HEK293 (cell line): ENCODE results near the gene RINL.

ENCODE experiments used
- GLIS2 ChIP-seq: fragments of 450-650 bp; formaldehyde crosslinking; IDR thresholded peaks from 2 replicates; pipeline ENCODE4 v1.5.1; 2016; ENCODE audit warnings: missing biosample characterization, missing genetic modification characterization
- OSR2 ChIP-seq: fragments of 450-650 bp; formaldehyde crosslinking; IDR thresholded peaks from 2 replicates; pipeline ENCODE4 v1.5.1; 2016; ENCODE audit warnings: missing biosample characterization, missing genetic modification characterization
- YY2 ChIP-seq: fragments of 450-650 bp; formaldehyde crosslinking; IDR thresholded peaks from 2 replicates; pipeline ENCODE4 v1.5.1; 2016; ENCODE audit warnings: missing biosample characterization, missing genetic modification characterization
- ZBTB17 ChIP-seq: fragments of 450-650 bp; formaldehyde crosslinking; IDR thresholded peaks from 2 replicates; pipeline ENCODE4 v1.5.1; 2016; ENCODE audit warnings: missing biosample characterization, missing genetic modification characterization
- ZBTB48 ChIP-seq: fragments of 450-650 bp; formaldehyde crosslinking; IDR thresholded peaks from 2 replicates; pipeline ENCODE4 v1.5.1; 2016; ENCODE audit warnings: missing biosample characterization, missing genetic modification characterization
- ZNF274 ChIP-seq, 2 experiments: fragments of 200-500 bp in 1 of 2; fragments of 450-650 bp in 1 of 2; sonication (Bioruptor generic) in 1 of 2; formaldehyde crosslinking in 1 of 2; IDR thresholded peaks; 2 replicates each; pipeline versions ENCODE4 v1.5.1 to v1.6.1; 2014 to 2016; ENCODE audit warnings: borderline replicate concordance in 1 of 2, inconsistent platforms in 1 of 2, low read length in 1 of 2, missing biosample characterization in 1 of 2, missing genetic modification characterization in 1 of 2
- ZNF302 ChIP-seq: fragments of 450-650 bp; formaldehyde crosslinking; IDR thresholded peaks from 2 replicates; pipeline ENCODE4 v1.5.1; 2016; ENCODE audit warnings: missing biosample characterization, missing genetic modification characterization, low read depth
- ZNF521 ChIP-seq: fragments of 450-650 bp; formaldehyde crosslinking; IDR thresholded peaks from 2 replicates; pipeline ENCODE4 v1.5.1; 2017; ENCODE audit warnings: missing biosample characterization, mild to moderate bottlenecking, missing genetic modification characterization
- ZNF707 ChIP-seq: fragments of 450-650 bp; formaldehyde crosslinking; IDR thresholded peaks from 2 replicates; pipeline ENCODE4 v1.5.1; 2016; ENCODE audit warnings: missing biosample characterization, missing genetic modification characterization
- ZNF768 ChIP-seq: fragments of 450-650 bp; formaldehyde crosslinking; IDR thresholded peaks from 2 replicates; pipeline ENCODE4 v1.5.1; 2018; ENCODE audit warnings: missing biosample characterization, mild to moderate bottlenecking, missing genetic modification characterization
- TF ChIP-seq, protein P1 (sequence below): fragments of 450-650 bp; formaldehyde crosslinking; IDR thresholded peaks from 2 replicates; pipeline ENCODE4 v1.5.1; 2016; ENCODE audit warnings: missing biosample characterization, missing genetic modification characterization
- TF ChIP-seq, protein P2 (sequence below): fragments of 450-650 bp; formaldehyde crosslinking; IDR thresholded peaks from 2 replicates; pipeline ENCODE4 v1.5.1; 2016; ENCODE audit warnings: missing biosample characterization, missing genetic modification characterization
- TF ChIP-seq, protein P3 (sequence below): fragments of 450-650 bp; formaldehyde crosslinking; IDR thresholded peaks from 2 replicates; pipeline ENCODE4 v1.5.1; 2017; ENCODE audit warnings: missing biosample characterization, missing genetic modification characterization
- TF ChIP-seq, protein P4 (sequence below): fragments of 450-650 bp; formaldehyde crosslinking; IDR thresholded peaks from 2 replicates; pipeline ENCODE4 v1.5.1; 2016; ENCODE audit warnings: missing biosample characterization, missing genetic modification characterization
- TF ChIP-seq, protein P5 (sequence below): fragments of 450-650 bp; formaldehyde crosslinking; IDR thresholded peaks from 2 replicates; pipeline ENCODE4; 2016; ENCODE audit warnings: missing biosample characterization, missing genetic modification characterization
- TF ChIP-seq, protein P6 (sequence below): fragments of 450-650 bp; formaldehyde crosslinking; IDR thresholded peaks from 2 replicates; pipeline ENCODE4 v1.5.1; 2017; ENCODE audit warnings: missing biosample characterization, missing genetic modification characterization

RINL gene

DNA sequence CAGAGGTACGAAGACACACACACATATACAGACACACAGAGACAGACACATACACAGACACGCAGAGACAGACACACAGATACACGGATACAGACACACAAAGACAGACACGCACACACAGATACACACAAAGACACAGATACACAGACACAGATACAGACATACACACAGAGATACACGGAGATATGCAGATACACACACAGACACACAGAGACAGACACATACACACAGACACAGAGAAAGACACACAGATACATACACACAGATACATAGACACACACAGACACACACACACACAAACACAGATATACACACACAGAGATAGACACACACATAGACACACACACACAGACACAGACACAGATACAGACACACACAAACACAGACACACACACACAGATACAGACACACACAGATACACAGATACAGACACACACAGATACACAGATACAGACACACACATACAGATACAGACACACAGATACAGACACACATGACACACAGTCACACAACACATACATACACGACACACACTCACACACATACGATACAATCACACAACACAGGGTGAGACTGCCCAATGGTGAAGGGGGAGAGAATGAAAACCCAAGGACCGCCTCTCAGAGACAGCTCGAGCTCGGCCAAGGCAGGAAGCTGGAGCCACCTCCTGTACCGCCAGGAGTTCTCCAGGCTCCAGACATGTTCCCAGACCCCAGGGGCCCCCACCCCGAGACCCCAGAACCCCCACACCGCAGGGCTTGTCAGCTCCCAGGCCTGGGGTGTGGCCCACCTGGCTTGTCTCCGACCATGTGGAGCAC, 42.7 kb upstream of the RINL start (continued):
- TF ChIP-seq, protein P1, sequence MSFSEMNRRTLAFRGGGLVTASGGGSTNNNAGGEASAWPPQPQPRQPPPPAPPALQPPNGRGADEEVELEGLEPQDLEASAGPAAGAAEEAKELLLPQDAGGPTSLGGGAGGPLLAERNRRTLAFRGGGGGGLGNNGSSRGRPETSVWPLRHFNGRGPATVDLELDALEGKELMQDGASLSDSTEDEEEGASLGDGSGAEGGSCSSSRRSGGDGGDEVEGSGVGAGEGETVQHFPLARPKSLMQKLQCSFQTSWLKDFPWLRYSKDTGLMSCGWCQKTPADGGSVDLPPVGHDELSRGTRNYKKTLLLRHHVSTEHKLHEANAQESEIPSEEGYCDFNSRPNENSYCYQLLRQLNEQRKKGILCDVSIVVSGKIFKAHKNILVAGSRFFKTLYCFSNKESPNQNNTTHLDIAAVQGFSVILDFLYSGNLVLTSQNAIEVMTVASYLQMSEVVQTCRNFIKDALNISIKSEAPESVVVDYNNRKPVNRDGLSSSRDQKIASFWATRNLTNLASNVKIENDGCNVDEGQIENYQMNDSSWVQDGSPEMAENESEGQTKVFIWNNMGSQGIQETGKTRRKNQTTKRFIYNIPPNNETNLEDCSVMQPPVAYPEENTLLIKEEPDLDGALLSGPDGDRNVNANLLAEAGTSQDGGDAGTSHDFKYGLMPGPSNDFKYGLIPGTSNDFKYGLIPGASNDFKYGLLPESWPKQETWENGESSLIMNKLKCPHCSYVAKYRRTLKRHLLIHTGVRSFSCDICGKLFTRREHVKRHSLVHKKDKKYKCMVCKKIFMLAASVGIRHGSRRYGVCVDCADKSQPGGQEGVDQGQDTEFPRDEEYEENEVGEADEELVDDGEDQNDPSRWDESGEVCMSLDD (tag by site-specific recombination), result peak; percentile 66; the same call in 1 of the 2 replicates
- TF ChIP-seq, protein P2, sequence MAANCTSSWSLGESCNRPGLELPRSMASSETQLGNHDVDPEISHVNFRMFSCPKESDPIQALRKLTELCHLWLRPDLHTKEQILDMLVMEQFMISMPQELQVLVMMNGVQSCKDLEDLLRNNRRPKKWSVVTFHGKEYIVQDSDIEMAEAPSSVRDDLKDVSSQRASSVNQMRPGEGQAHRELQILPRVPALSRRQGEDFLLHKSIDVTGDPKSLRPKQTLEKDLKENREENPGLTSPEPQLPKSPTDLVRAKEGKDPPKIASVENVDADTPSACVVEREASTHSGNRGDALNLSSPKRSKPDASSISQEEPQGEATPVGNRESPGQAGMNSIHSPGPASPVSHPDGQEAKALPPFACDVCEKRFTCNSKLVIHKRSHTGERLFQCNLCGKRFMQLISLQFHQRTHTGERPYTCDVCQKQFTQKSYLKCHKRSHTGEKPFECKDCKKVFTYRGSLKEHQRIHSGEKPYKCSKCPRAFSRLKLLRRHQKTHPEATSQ (tag by site-specific recombination), result peak; percentile 31; the same call in 1 of the 2 replicates
- peak; percentile 47; the same call in 1 of the 2 replicates for TF ChIP-seq YY2 (tag by site-specific recombination)
- TF ChIP-seq, protein P3, sequence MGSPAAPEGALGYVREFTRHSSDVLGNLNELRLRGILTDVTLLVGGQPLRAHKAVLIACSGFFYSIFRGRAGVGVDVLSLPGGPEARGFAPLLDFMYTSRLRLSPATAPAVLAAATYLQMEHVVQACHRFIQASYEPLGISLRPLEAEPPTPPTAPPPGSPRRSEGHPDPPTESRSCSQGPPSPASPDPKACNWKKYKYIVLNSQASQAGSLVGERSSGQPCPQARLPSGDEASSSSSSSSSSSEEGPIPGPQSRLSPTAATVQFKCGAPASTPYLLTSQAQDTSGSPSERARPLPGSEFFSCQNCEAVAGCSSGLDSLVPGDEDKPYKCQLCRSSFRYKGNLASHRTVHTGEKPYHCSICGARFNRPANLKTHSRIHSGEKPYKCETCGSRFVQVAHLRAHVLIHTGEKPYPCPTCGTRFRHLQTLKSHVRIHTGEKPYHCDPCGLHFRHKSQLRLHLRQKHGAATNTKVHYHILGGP (tag by site-specific recombination), result peak; percentile 74; the same call in 1 of the 2 replicates
- TF ChIP-seq, protein P4, sequence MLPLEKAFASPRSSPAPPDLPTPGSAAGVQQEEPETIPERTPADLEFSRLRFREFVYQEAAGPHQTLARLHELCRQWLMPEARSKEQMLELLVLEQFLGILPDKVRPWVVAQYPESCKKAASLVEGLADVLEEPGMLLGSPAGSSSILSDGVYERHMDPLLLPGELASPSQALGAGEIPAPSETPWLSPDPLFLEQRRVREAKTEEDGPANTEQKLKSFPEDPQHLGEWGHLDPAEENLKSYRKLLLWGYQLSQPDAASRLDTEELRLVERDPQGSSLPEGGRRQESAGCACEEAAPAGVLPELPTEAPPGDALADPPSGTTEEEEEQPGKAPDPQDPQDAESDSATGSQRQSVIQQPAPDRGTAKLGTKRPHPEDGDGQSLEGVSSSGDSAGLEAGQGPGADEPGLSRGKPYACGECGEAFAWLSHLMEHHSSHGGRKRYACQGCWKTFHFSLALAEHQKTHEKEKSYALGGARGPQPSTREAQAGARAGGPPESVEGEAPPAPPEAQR (tag by site-specific recombination), result peak; percentile 48; the same call in 1 of the 2 replicates
- TF ChIP-seq ZBTB48 (tag by site-specific recombination), result peak; percentile 39; the same call in 1 of the 2 replicates
- TF ChIP-seq, protein P5, sequence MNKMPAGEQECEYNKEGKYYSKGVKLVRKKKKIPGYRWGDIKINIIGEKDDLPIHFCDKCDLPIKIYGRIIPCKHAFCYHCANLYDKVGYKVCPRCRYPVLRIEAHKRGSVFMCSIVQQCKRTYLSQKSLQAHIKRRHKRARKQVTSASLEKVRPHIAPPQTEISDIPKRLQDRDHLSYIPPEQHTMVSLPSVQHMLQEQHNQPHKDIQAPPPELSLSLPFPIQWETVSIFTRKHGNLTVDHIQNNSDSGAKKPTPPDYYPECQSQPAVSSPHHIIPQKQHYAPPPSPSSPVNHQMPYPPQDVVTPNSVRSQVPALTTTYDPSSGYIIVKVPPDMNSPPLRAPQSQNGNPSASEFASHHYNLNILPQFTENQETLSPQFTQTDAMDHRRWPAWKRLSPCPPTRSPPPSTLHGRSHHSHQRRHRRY, result 0 out of 2 replicates have a peak, but pooled peaks have one; percentile 68
- TF ChIP-seq OSR2 (tag by site-specific recombination), result no peak
- no peak; the same call in none of the 2 replicates for TF ChIP-seq ZBTB17 (tag by site-specific recombination)
- TF ChIP-seq ZNF707, result no peak
- TF ChIP-seq ZNF274 (IDR thresholded peaks at IDR 0.05; ENCODE audit: low read length), result no peak
- TF ChIP-seq ZNF274 (tag by site-specific recombination; IDR thresholded peaks at IDR 0.05; ENCODE audit: borderline replicate concordance), result peak; percentile 32; the same call in 1 of the 2 replicates
- TF ChIP-seq, protein P6, sequence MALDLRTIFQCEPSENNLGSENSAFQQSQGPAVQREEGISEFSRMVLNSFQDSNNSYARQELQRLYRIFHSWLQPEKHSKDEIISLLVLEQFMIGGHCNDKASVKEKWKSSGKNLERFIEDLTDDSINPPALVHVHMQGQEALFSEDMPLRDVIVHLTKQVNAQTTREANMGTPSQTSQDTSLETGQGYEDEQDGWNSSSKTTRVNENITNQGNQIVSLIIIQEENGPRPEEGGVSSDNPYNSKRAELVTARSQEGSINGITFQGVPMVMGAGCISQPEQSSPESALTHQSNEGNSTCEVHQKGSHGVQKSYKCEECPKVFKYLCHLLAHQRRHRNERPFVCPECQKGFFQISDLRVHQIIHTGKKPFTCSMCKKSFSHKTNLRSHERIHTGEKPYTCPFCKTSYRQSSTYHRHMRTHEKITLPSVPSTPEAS (tag by site-specific recombination), result peak; percentile 97
- no peak for TF ChIP-seq ZNF302 (tag by site-specific recombination)
- TF ChIP-seq GLIS2 (tag by site-specific recombination), result no peak
- peak; percentile 99 for TF ChIP-seq ZNF521 (tag by site-specific recombination)
- no peak; the same call in 1 of the 2 replicates for TF ChIP-seq ZNF768 (tag by site-specific recombination)
